B cell (primary cell): ENCODE results near the gene SUSD2. TPM values are rescaled to one million over a fixed set of nuclear protein-coding genes. Genes with fewer than 3 reads are reported as not detected.

Source experiments
- ATAC-seq: fragments of 200-7000 bp; cut with Tn5 transposase; one replicate; pipeline ENCODE4 v1.10.0; 2021; ENCODE audit warnings: low read depth, mild to moderate bottlenecking, moderate number of reproducible peaks, moderate library complexity
- CTCF ChIA-PET: fragments of 350-600 bp; sonication (Branson Sonifier 250); formaldehyde crosslinking; loops from one replicate; lab custom pipeline; 2021; ENCODE audit warnings: antibody characterized with exemption, inconsistent platforms; lab: Charles Lee
- POLR2A ChIA-PET: fragments of 350-600 bp; sonication (Branson Sonifier 250); formaldehyde crosslinking; loops from one replicate; lab custom pipeline; 2021; ENCODE audit warnings: antibody characterized with exemption; lab: Charles Lee
- DNase-seq: peaks from one replicate; pipeline ENCODE4 v3.0.0; 2013
- H2AFZ ChIP-seq: 2 replicates; pipeline ENCODE4 v1.6.1; 2012; ENCODE audit warnings: mild to moderate bottlenecking, low read depth, low read length; ENCODE audit not compliant: insufficient read depth, poor library complexity, severe bottlenecking
- H3K27ac ChIP-seq, 2 donors: 1 replicate in 1 of 2; 2 replicates in 1 of 2; pipeline ENCODE4 v1.5.1; 2012 to 2013; ENCODE audit warnings: low read length in 2 of 2, mild to moderate bottlenecking in 2 of 2, moderate library complexity in 1 of 2
- H3K27me3 ChIP-seq, 4 experiments: fragments of 200-600 bp in 1 of 4; sonication (generic) in 1 of 4; replicated peaks in 1 of 4; 1 replicate in 2 of 4; 2 replicates in 2 of 4; pipeline versions ENCODE4 v1.6.1 to v1.7.0; 2013 to 2016; ENCODE audit warnings: low read length in 3 of 4, mild to moderate bottlenecking in 2 of 4, mixed read lengths in 1 of 4, moderate library complexity in 1 of 4; ENCODE audit not compliant: insufficient read depth in 4 of 4, control insufficient read depth in 3 of 4; ENCODE audit errors: control extremely low read depth in 1 of 4
- H3K36me3 ChIP-seq, 2 experiments: replicated peaks in 1 of 2; 1 replicate in 1 of 2; 2 replicates in 1 of 2; pipeline versions ENCODE4 v1.6.1 to v1.7.1; 2013; ENCODE audit warnings: low read length in 1 of 2; ENCODE audit not compliant: insufficient read depth in 2 of 2, control insufficient read depth in 1 of 2; ENCODE audit errors: control extremely low read depth in 1 of 2, extremely low read depth in 1 of 2
- H3K4me1 ChIP-seq, 2 donors: fragments of 200-600 bp in 1 of 2; sonication (generic) in 1 of 2; 1 replicate in 1 of 2; 2 replicates in 1 of 2; pipeline versions ENCODE4 v1.5.1 to v1.6.1; 2013 to 2017; ENCODE audit warnings: low read length in 2 of 2; ENCODE audit not compliant: control insufficient read depth in 2 of 2, insufficient read depth in 2 of 2
- H3K4me2 ChIP-seq: replicated peaks from 2 replicates; pipeline ENCODE3; 2012; ENCODE audit warnings: mild to moderate bottlenecking, low read depth, low read length; ENCODE audit not compliant: poor library complexity, severe bottlenecking
- H3K4me3 ChIP-seq, 5 experiments: fragments of 200-600 bp in 1 of 5; sonication (generic) in 1 of 5; 1 replicate in 3 of 5; 2 replicates in 2 of 5; pipeline versions ENCODE4 v1.5.1 to v1.7.0; 2011 to 2016; ENCODE audit warnings: low read length in 4 of 5, mild to moderate bottlenecking in 4 of 5, low read depth in 2 of 5, control low read depth in 1 of 5, moderate library complexity in 1 of 5; ENCODE audit not compliant: insufficient read depth in 1 of 5; ENCODE audit errors: control extremely low read depth in 1 of 5, extremely low read depth in 1 of 5
- H3K79me2 ChIP-seq: fragments of 200-600 bp; sonication (generic); one replicate; pipeline ENCODE4 v1.6.0; 2016; ENCODE audit warnings: low read length; ENCODE audit not compliant: control insufficient read depth, insufficient read depth
- H3K9ac ChIP-seq: fragments of 200-600 bp; sonication (generic); 2 replicates; pipeline ENCODE4 v1.6.1; 2017; ENCODE audit warnings: mild to moderate bottlenecking, low read length, moderate library complexity
- H3K9me3 ChIP-seq, 3 donors: one replicate each; pipeline versions ENCODE4 v1.6.1 to v1.7.1; 2013; ENCODE audit warnings: low read length in 2 of 3; ENCODE audit not compliant: control insufficient read depth in 2 of 3, insufficient read depth in 1 of 3; ENCODE audit errors: control extremely low read depth in 1 of 3
- H4K20me1 ChIP-seq: 2 replicates; pipeline ENCODE4 v1.6.0; 2012; ENCODE audit warnings: mild to moderate bottlenecking, low read length; ENCODE audit not compliant: insufficient read depth, control insufficient read depth, poor library complexity, severe bottlenecking
- H3K27ac Mint-ChIP-seq: one replicate; pipeline ENCODE4 v1.8.0; 2021; ENCODE audit warnings: mixed read lengths
- H3K27me3 Mint-ChIP-seq: one replicate; pipeline ENCODE4 v1.8.0; 2021; ENCODE audit warnings: mixed read lengths
- H3K4me1 Mint-ChIP-seq: one replicate; pipeline ENCODE4 v1.8.0; 2021; ENCODE audit warnings: mixed read lengths
- H3K4me3 Mint-ChIP-seq: one replicate; pipeline ENCODE4 v1.8.0; 2021; ENCODE audit warnings: mixed read lengths
- H3K9me3 Mint-ChIP-seq: one replicate; pipeline ENCODE4 v1.8.0; 2022; ENCODE audit warnings: mixed read lengths; ENCODE audit not compliant: insufficient read depth
- EZH2 ChIP-seq: IDR thresholded peaks from 2 replicates; pipeline ENCODE4 v1.6.1; 2012; ENCODE audit warnings: borderline replicate concordance, low read depth, mild to moderate bottlenecking, moderate library complexity, low read length; ENCODE audit not compliant: insufficient read depth, poor library complexity, severe bottlenecking
- WGBS: methylation state at CpG from one replicate; pipeline ENCODE4 v1.1.5; 2013; ENCODE audit warnings: missing lambda C conversion rate; ENCODE audit not compliant: insufficient coverage; 5-methylcytosine and 5-hydroxymethylcytosine counted together
- intact Hi-C: fragments of 100-400 bp; cut with micrococcal nuclease; formaldehyde crosslinking; loops from one replicate; pipeline ENCODE4 v1.10.0; 2022
- polyA plus RNA-seq: library from polyadenylated mRNA; depleted of rRNA; stranded (reverse); fragments of >200 nt; gene quantifications from 2 replicates; pipeline ENCODE4 v1.2.3, GENCODE V29; 2012
- total RNA-seq, 2 donors: library from RNA; stranded (reverse); fragments of 120-200 nt in 1 of 2; gene quantifications; 1 replicate in 1 of 2; 2 replicates in 1 of 2; pipeline versions ENCODE4 v1.2.3 to v1.2.4, GENCODE V29; 2013 to 2022
- TF ChIP-seq, protein P1 (sequence below): fragments of 200-600 bp; IDR thresholded peaks from one replicate; pipeline ENCODE4 v1.8.0; 2022; ENCODE audit warnings: antibody characterized with exemption, mild to moderate bottlenecking

Gene SUSD2
- total and polyA plus RNA-seq, 2 donors (not counting 1 experiment from before 2014, with no cell fraction given): 0.30 to 0.48 TPM

DNA sequence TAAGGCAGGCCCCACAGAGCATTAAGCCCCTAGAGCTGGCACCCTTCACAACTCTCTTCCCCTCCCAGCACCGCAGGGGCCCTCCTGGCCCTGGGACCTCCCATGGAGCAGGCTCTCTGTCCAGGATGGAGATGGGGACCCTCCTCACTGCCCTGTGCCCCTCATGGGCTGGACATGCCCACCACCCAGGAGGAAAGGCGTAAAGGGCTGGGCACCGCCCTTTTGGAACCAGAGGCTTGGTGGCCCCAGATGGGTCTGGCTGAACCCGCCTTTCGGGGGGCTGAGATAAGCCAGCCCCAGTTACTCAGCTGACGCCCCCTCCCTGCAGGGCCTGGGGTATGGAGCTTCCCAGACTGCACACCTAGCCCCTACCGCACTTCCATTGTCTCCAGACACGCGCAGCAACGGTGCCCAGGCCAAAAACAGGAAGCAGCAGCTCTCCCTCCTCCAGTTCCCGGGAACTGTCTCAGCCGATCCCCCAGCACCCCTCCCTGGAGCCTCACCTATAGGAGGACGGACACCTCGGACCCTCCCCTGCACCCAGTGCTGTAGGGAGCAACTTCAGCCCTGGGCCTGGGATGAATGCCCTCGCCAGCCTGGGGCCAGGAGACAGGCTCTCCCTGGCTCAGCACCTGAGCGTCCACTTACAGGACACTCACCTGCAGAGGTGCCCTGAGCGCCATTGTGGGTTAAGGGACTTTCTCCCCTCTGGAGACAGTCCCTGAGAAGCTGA is 1.6 kb upstream of the SUSD2 start:
- peaks cover 4 to 7% of the 10 kb centered on the region in 2 donors for H3K4me1 ChIP-seq
- ATAC-seq: no peak
- no peaks in the 10 kb centered on the region for H3K27me3 Mint-ChIP-seq
- H3K4me3 Mint-ChIP-seq: no peak overlapping the region
- peak overlapping the region; percentile 37 for H3K27ac Mint-ChIP-seq
- no peaks in the 10 kb centered on the region for H3K9me3 Mint-ChIP-seq
- H4K20me1 ChIP-seq: peaks cover 12% of the 10 kb centered on the region
- TF ChIP-seq EZH2: no peak
- TF ChIP-seq, protein P1, sequence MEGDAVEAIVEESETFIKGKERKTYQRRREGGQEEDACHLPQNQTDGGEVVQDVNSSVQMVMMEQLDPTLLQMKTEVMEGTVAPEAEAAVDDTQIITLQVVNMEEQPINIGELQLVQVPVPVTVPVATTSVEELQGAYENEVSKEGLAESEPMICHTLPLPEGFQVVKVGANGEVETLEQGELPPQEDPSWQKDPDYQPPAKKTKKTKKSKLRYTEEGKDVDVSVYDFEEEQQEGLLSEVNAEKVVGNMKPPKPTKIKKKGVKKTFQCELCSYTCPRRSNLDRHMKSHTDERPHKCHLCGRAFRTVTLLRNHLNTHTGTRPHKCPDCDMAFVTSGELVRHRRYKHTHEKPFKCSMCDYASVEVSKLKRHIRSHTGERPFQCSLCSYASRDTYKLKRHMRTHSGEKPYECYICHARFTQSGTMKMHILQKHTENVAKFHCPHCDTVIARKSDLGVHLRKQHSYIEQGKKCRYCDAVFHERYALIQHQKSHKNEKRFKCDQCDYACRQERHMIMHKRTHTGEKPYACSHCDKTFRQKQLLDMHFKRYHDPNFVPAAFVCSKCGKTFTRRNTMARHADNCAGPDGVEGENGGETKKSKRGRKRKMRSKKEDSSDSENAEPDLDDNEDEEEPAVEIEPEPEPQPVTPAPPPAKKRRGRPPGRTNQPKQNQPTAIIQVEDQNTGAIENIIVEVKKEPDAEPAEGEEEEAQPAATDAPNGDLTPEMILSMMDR: no peak
- H3K79me2 ChIP-seq: no peaks in the 10 kb centered on the region
- no peaks in the 10 kb centered on the region for H3K9me3 ChIP-seq
- peaks cover 6% of the 10 kb centered on the region for H3K4me1 Mint-ChIP-seq
- POLR2A ChIA-PET: interaction anchor here (1.0 kb wide), 1 partner anchor 24 kb away, joined by 4 read pairs; no protein-coding TSS in a partner anchor
- intact Hi-C loops: loop anchor here (5.0 to 10.0 kb wide), 3 partner anchors 65 to 317 kb away; partner anchors contain the start of genes GGT5 and GSTT2
- H3K27me3 ChIP-seq: no peaks in the 10 kb centered on the region
- no peak overlapping the region for H3K9ac ChIP-seq
- peaks cover 0 to 35% of the 10 kb centered on the region in 2 experiments for H3K36me3 ChIP-seq
- no peak for DNase-seq
- no peak overlapping the region for H2AFZ ChIP-seq
- WGBS: 92% methylated on average over 17 of the region's 17 CpGs
- H3K27ac ChIP-seq: no peak overlapping the region
- no peak overlapping the region for H3K4me2 ChIP-seq
- no peak overlapping the region for H3K4me3 ChIP-seq
- CTCF ChIA-PET: interaction anchor here (0.7 to 1.9 kb wide), 7 partner anchors 19 to 91 kb away, joined by 3 to 8 read pairs (median 3); no protein-coding TSS in a partner anchor
